Measurements from ENCODE around the gene AP5Z1.

DNA sequence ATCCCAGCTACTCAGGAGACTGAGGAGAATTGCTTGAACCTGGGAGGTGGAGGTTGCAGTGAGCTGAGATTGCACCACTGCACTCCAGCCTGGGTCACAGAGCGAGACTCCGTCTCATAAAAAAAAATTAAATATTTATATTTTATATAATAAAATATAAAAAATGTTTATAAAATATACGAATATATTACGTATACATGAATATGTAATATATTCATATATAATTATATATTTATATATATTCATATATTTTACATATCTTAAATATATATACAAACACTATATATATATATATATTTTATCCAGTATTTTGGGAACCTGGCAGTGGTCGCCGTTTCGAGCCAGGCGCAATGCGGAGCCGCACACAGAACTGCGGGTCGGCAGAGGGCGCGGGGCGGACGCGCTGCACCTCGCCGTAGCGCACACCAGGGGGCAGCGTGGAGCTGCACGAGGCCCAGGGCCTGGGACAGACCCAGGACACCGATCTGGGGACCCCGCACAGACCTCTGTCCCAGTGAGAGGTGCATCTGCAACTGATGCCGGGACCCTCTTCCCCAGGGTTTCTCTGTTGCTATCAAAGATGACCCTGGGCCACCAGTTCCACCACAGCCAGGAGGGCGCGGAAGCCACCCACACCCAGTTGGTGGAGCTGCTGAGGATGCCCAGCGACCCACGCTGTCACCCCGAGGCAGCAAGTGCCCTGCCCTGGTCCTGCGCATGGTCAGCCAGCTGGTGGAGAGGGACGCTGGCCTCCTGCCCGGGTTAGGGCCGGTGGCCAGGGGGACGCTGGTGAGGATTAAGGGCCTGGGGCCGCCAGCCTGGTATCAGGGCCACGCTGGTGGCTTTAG lies 22.7 kb downstream of the AP5Z1 start:
- no peak for TF ChIP-seq EP300 (IDR thresholded peaks at IDR 0.05)
- TF ChIP-seq, protein P1, sequence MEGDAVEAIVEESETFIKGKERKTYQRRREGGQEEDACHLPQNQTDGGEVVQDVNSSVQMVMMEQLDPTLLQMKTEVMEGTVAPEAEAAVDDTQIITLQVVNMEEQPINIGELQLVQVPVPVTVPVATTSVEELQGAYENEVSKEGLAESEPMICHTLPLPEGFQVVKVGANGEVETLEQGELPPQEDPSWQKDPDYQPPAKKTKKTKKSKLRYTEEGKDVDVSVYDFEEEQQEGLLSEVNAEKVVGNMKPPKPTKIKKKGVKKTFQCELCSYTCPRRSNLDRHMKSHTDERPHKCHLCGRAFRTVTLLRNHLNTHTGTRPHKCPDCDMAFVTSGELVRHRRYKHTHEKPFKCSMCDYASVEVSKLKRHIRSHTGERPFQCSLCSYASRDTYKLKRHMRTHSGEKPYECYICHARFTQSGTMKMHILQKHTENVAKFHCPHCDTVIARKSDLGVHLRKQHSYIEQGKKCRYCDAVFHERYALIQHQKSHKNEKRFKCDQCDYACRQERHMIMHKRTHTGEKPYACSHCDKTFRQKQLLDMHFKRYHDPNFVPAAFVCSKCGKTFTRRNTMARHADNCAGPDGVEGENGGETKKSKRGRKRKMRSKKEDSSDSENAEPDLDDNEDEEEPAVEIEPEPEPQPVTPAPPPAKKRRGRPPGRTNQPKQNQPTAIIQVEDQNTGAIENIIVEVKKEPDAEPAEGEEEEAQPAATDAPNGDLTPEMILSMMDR (IDR thresholded peaks at IDR 0.05), result peak in 3 of 4 experiments; percentile 73 to 88 (median 75)

All from gastroesophageal sphincter (tissue), 3 donors.